Measurements from ENCODE around the gene BOLL.

DNA sequence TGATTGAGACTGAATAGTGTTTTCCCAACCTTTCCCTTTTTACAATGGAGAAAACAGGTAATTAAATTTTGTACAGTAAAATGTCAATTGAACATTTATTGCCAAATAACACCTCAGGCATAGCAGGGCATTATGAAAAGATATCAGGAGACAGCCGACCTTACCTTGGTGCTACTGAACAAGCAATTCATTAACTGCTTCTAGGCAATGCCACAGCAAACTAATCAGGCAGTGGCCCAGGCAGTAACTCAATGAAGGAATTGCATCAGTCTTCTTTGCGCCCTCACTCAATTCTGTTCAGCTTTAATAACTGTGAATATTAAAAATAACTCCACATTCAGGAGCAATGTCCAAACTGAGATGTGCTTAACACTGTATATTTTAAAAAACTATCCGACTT lies 25.4 kb upstream of the BOLL start:
- TF ChIP-seq, protein P1, sequence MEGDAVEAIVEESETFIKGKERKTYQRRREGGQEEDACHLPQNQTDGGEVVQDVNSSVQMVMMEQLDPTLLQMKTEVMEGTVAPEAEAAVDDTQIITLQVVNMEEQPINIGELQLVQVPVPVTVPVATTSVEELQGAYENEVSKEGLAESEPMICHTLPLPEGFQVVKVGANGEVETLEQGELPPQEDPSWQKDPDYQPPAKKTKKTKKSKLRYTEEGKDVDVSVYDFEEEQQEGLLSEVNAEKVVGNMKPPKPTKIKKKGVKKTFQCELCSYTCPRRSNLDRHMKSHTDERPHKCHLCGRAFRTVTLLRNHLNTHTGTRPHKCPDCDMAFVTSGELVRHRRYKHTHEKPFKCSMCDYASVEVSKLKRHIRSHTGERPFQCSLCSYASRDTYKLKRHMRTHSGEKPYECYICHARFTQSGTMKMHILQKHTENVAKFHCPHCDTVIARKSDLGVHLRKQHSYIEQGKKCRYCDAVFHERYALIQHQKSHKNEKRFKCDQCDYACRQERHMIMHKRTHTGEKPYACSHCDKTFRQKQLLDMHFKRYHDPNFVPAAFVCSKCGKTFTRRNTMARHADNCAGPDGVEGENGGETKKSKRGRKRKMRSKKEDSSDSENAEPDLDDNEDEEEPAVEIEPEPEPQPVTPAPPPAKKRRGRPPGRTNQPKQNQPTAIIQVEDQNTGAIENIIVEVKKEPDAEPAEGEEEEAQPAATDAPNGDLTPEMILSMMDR (IDR thresholded peaks at IDR 0.05), result no peak
- TF ChIP-seq POLR2A (IDR thresholded peaks at IDR 0.05) (no peak), EP300 (IDR thresholded peaks at IDR 0.05) (no peak)

Measured in tibial nerve (tissue), 4 donors.